WTC11 (cell line): ENCODE measurements around the gene PDCL2. TPM values are rescaled to one million over a fixed set of nuclear protein-coding genes. Genes with fewer than 3 reads are reported as not detected.
"Not testable (repeated sequence)": the region's sequence is repeated elsewhere in the genome, so short reads cannot be mapped to it uniquely, and the experiment has no call there.

ENCODE experiments used
- ATAC-seq: fragments of 200-7000 bp; cut with Tn5 transposase; 2 replicates; pipeline ENCODE4 v1.10.0; 2021; ENCODE audit warnings: mild to moderate bottlenecking, moderate library complexity
- CTCF ChIA-PET: fragments of 300-600 bp; sonication (Branson Sonifier 250); formaldehyde crosslinking; loops from one replicate; lab custom pipeline; 2021; ENCODE audit warnings: antibody characterized with exemption; lab: Charles Lee
- POLR2A ChIA-PET: fragments of 350-600 bp; sonication (Branson Sonifier 250); formaldehyde crosslinking; loops from one replicate; lab custom pipeline; 2021; ENCODE audit warnings: antibody characterized with exemption; lab: Charles Lee
- DNase-seq: peaks from one replicate; pipeline ENCODE4 v3.0.0; 2021; ENCODE audit warnings: low spot score
- H3K27ac Mint-ChIP-seq: 2 replicates; pipeline ENCODE4 v1.8.0; 2021; ENCODE audit warnings: mixed read lengths
- H3K27me3 Mint-ChIP-seq: 2 replicates; pipeline ENCODE4 v1.8.0; 2021; ENCODE audit warnings: low read depth, mild to moderate bottlenecking, moderate library complexity, mixed read lengths
- H3K36me3 Mint-ChIP-seq: 2 replicates; pipeline ENCODE4 v1.8.0; 2021; ENCODE audit warnings: mixed read lengths
- H3K4me1 Mint-ChIP-seq: 2 replicates; pipeline ENCODE4 v1.8.0; 2022; ENCODE audit warnings: mixed read lengths
- H3K4me3 Mint-ChIP-seq: 2 replicates; pipeline ENCODE4 v1.8.0; 2021; ENCODE audit warnings: mild to moderate bottlenecking, moderate library complexity, mixed read lengths
- H3K9me3 Mint-ChIP-seq: 2 replicates; pipeline ENCODE4 v1.8.0; 2021; ENCODE audit warnings: mixed read lengths
- ARID4B ChIP-seq: sonication (generic); formaldehyde crosslinking; IDR thresholded peaks from 2 replicates; pipeline ENCODE4 v1.8.0; 2023; ENCODE audit warnings: missing genetic modification reagents, mild to moderate bottlenecking, borderline replicate concordance
- ATF2 ChIP-seq: sonication (generic); formaldehyde crosslinking; IDR thresholded peaks from 2 replicates; pipeline ENCODE4 v1.8.1; 2022; ENCODE audit warnings: low read depth, missing genetic modification reagents, borderline replicate concordance
- CBFB ChIP-seq: sonication (generic); formaldehyde crosslinking; IDR thresholded peaks from 2 replicates; pipeline ENCODE4 v1.8.1; 2022; ENCODE audit warnings: mild to moderate bottlenecking, low read depth, missing genetic modification reagents
- CREB1 ChIP-seq: sonication (generic); formaldehyde crosslinking; IDR thresholded peaks from 2 replicates; pipeline ENCODE4 v1.8.0; 2023; ENCODE audit warnings: mild to moderate bottlenecking, missing genetic modification reagents
- FOXK1 ChIP-seq: sonication (generic); formaldehyde crosslinking; IDR thresholded peaks from 2 replicates; pipeline ENCODE4 v1.8.0; 2022; ENCODE audit warnings: mild to moderate bottlenecking, moderate library complexity, missing genetic modification reagents
- HMGXB4 ChIP-seq: sonication (generic); formaldehyde crosslinking; IDR thresholded peaks from 2 replicates; pipeline ENCODE4 v1.8.1; 2023; ENCODE audit warnings: mild to moderate bottlenecking, moderate library complexity, missing genetic modification reagents
- MAX ChIP-seq: sonication (generic); formaldehyde crosslinking; IDR thresholded peaks from 2 replicates; pipeline ENCODE4 v1.8.0; 2022; ENCODE audit warnings: mild to moderate bottlenecking, missing genetic modification reagents
- MXD4 ChIP-seq: fragments of 250-450 bp; sonication (Bioruptor Pico); IDR thresholded peaks from 2 replicates; pipeline ENCODE4 v1.8.0; 2021; ENCODE audit warnings: mild to moderate bottlenecking, moderate library complexity, borderline replicate concordance
- NFYB ChIP-seq: sonication (generic); formaldehyde crosslinking; conservative IDR thresholded peaks from 2 replicates; pipeline ENCODE4 v1.8.0; 2022; ENCODE audit warnings: low read depth, missing genetic modification reagents
- USF1 ChIP-seq: sonication (generic); formaldehyde crosslinking; IDR thresholded peaks from 2 replicates; pipeline ENCODE4 v1.8.0; 2022; ENCODE audit warnings: mild to moderate bottlenecking, missing genetic modification reagents
- ZBTB43 ChIP-seq: sonication (generic); formaldehyde crosslinking; IDR thresholded peaks from 2 replicates; pipeline ENCODE4 v1.8.1; 2023; ENCODE audit warnings: mild to moderate bottlenecking, missing genetic modification reagents
- total RNA-seq: library from RNA; stranded (reverse); gene quantifications from 3 replicates; pipeline ENCODE4 v1.2.3, GENCODE V29; 2021

PDCL2 gene
- total RNA-seq, 1 experiment from 2014 or later = not detected

DNA sequence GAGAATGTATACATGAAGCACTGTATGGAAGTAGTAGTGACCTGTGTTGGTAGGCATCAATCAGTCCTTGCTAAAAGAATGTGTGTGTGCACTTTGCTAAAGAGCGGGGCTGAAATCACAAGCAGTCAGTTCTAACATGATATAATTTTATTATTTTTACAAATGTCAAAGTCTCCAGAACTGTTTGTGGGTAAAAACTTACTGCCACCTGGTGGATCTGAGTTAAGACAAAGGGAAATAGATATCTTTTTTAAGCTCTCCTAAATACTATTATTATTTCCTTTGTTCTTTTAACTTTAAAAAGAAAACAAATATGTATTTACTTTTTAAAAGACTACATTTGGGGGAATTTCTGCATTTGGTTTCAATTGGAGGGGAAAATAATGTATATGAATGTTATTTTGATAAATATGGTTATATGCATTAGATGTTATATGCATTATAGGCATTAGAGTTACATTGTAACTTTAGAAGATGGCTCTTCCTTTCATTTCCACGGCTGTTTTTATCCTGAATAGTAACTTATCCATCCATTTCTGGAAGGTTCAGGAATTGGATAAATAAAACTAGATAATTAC lies 37.5 kb downstream of the PDCL2 start (continued):
- TF ChIP-seq ATF2 (no peak), MXD4 (no peak)

GRCh38 chr4:55553441-55554201 lies 38.4 kb downstream of the PDCL2 start:
- Mint-ChIP-seq H3K27ac (no peak overlapping the region), H3K9me3 (peaks cover 12% of the 10 kb centered on the region), H3K4me1 (peaks cover 25% of the 10 kb centered on the region), H3K36me3 (peaks cover 3% of the 10 kb centered on the region; the same call in 1 of the 2 replicates)
- DNase-seq (peak; percentile 26), ATAC-seq (peak; percentile 95)
- TF ChIP-seq HMGXB4 (CRISPR knock-in tag) (no peak), CBFB (CRISPR knock-in tag) (no peak), MAX (CRISPR knock-in tag) (0 out of 2 replicates have a peak, but pooled peaks have one; percentile 30), ZBTB43 (CRISPR knock-in tag) (no peak), USF1 (CRISPR knock-in tag) (no peak), NFYB (CRISPR knock-in tag) (0 out of 2 replicates have a peak, but pooled peaks have one; percentile 39), ARID4B (CRISPR knock-in tag) (no peak), FOXK1 (CRISPR knock-in tag) (no peak), CREB1 (no peak)
- TF ChIP-seq, all 79 proteins: peak for 2
- H3K27me3 Mint-ChIP-seq = no peaks in the 10 kb centered on the region
- H3K4me3 Mint-ChIP-seq = no peak overlapping the region
- CTCF ChIA-PET = interaction anchor here (1.5 kb wide), 1 partner anchor 121 kb away, joined by 3 read pairs; no protein-coding TSS in a partner anchor
- POLR2A ChIA-PET = no interaction called here

GRCh38 chr4:55551964-55552363 lies 40.1 kb downstream of the PDCL2 start:
- H3K27me3 Mint-ChIP-seq, POLR2A ChIA-PET, H3K27ac Mint-ChIP-seq, H3K4me3 Mint-ChIP-seq, H3K36me3 Mint-ChIP-seq, CTCF ChIA-PET, ATAC-seq, DNase-seq, H3K9me3 Mint-ChIP-seq: not testable (repeated sequence)
- peaks cover 39% of the 10 kb centered on the region for H3K4me1 Mint-ChIP-seq
- peak; percentile 59 for TF ChIP-seq NFYB (CRISPR knock-in tag)
